Neutrophil (primary cell): ENCODE results near the gene CBX3.
"Not testable (repeated sequence)": the region's sequence is repeated elsewhere in the genome, so short reads cannot be mapped to it uniquely, and the experiment has no call there.

Experiments used
- H3K27ac ChIP-seq: fragments of 200-600 bp; sonication (generic); 2 replicates; pipeline ENCODE4 v1.5.1; 2016; ENCODE audit warnings: mild to moderate bottlenecking, moderate library complexity
- H3K27me3 ChIP-seq: fragments of 200-600 bp; sonication (generic); 2 replicates; pipeline ENCODE4 v1.6.0; 2016; ENCODE audit warnings: mild to moderate bottlenecking
- H3K36me3 ChIP-seq: fragments of 200-600 bp; sonication (generic); 2 replicates; pipeline ENCODE4 v1.5.1; 2017
- H3K4me1 ChIP-seq, 2 experiments: fragments of 200-600 bp in 1 of 2; sonication (generic) in 1 of 2; 1 replicate in 1 of 2; 2 replicates in 1 of 2; pipeline versions ENCODE4 v1.5.1 to v1.6.1; 2013 to 2016; ENCODE audit warnings: low read depth in 1 of 2, low read length in 1 of 2, mild to moderate bottlenecking in 1 of 2, moderate library complexity in 1 of 2; ENCODE audit not compliant: control insufficient read depth in 1 of 2, insufficient read depth in 1 of 2
- H3K4me3 ChIP-seq, 2 experiments: fragments of 200-600 bp in 1 of 2; sonication (generic) in 1 of 2; 1 replicate in 1 of 2; 2 replicates in 1 of 2; pipeline ENCODE4 v1.5.1; 2013 to 2016; ENCODE audit warnings: low read depth in 1 of 2, low read length in 1 of 2, mild to moderate bottlenecking in 1 of 2, moderate library complexity in 1 of 2
- H3K9me3 ChIP-seq: fragments of 200-600 bp; sonication (generic); 2 replicates; pipeline ENCODE4 v1.5.1; 2016
- TF ChIP-seq, protein P1 (sequence below): fragments of 200-600 bp; sonication (generic); IDR thresholded peaks from 2 replicates; pipeline ENCODE4 v1.5.1; 2016; ENCODE audit warnings: antibody characterized with exemption

CBX3 gene

DNA sequence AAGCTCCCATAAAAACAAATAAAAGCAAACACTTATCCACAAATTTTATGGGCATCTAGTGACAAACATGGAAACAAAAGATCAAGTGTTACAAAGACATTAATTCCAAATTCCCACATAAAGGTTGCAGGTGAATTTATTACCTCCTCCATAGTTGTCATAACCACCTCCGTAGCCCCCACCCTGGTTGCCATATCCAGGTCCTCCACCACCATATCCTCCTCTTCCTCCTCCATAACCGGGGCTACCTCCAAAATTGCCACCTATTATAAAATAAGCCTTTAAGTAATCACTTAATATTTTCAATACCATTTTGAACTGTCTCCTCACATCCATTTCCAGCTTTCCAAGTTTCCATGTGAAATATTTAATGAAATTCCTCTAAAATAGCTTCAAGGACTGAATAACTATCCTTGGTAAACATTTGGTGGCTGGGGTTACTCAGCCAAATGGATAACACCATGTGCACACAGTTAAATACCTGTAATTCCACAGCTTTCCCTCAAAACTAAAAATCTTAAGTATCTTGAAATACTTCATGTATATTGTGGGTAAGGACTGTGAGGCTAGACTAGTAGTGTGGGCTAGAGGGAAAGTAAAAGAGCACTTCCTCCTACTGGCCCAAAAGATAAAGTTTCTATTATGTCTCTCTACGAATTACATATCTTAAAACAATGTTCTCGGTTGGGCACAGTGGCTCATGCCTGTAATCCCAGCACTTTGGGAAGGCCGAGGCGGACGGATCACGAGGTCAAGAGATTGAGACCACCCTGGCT, 7.9 kb upstream of the CBX3 start:
- TF ChIP-seq, protein P1, sequence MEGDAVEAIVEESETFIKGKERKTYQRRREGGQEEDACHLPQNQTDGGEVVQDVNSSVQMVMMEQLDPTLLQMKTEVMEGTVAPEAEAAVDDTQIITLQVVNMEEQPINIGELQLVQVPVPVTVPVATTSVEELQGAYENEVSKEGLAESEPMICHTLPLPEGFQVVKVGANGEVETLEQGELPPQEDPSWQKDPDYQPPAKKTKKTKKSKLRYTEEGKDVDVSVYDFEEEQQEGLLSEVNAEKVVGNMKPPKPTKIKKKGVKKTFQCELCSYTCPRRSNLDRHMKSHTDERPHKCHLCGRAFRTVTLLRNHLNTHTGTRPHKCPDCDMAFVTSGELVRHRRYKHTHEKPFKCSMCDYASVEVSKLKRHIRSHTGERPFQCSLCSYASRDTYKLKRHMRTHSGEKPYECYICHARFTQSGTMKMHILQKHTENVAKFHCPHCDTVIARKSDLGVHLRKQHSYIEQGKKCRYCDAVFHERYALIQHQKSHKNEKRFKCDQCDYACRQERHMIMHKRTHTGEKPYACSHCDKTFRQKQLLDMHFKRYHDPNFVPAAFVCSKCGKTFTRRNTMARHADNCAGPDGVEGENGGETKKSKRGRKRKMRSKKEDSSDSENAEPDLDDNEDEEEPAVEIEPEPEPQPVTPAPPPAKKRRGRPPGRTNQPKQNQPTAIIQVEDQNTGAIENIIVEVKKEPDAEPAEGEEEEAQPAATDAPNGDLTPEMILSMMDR = no peak
- Histone ChIP-seq H3K9me3 (no peaks in the 10 kb centered on the region), H3K27me3 (no peaks in the 10 kb centered on the region), H3K4me1 (peaks cover 36 to 43% of the 10 kb centered on the region in 2 experiments), H3K36me3 (peaks cover 88% of the 10 kb centered on the region), H3K4me3 (no peak overlapping the region), H3K27ac (peak overlapping the region; percentile 48)

DNA sequence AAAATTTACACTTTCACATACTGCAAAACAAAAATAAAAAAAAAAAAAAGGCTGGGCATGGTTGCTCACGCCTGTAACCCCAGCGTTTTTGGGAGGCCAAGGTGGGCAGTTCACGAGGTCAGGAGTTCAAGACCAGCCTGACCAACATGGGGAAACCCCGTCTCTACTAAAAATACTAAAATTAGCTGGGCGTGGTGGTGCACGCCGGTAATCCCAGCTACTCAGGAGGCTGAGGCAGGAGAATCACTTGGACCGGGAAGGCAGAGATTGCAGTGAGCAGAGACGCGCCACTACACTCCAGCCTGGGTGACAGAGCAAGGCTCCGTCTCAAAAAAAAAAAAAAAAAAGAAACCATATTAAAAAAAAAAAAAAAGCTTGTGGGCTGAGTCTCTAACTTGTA, 6.8 kb upstream of the CBX3 start:
- Histone ChIP-seq H3K36me3 (peaks cover 77% of the 10 kb centered on the region), H3K4me1 (peaks cover 45 to 47% of the 10 kb centered on the region in 2 experiments)
- H3K4me3 ChIP-seq, H3K9me3 ChIP-seq, H3K27ac ChIP-seq, H3K27me3 ChIP-seq: not testable (repeated sequence)

DNA sequence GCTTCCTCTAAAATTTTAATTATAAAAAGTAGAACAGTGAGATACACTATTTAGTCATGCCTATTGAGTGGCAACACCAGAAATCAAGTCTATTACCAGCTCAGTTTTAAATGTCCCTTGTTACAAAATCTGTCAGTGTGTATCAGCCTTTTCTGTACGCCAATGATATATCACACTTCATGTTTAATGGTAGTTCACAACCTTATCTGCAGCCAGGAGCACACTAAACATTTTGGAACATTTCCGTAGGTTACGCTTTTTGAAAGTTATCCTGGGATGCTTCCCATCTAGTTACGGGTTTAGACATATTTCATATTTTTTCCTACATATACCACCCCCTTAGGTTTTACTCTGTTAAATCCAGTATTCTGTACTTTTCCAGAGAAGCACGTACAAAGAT, 6.4 kb upstream of the CBX3 start:
- peaks cover 45 to 47% of the 10 kb centered on the region in 2 experiments for H3K4me1 ChIP-seq
- no peaks in the 10 kb centered on the region for H3K27me3 ChIP-seq
- H3K27ac ChIP-seq = peak overlapping the region; percentile 98
- H3K9me3 ChIP-seq = no peaks in the 10 kb centered on the region
- no peak overlapping the region for H3K4me3 ChIP-seq
- H3K36me3 ChIP-seq = peaks cover 72% of the 10 kb centered on the region
- TF ChIP-seq, protein P1 = no peak

DNA sequence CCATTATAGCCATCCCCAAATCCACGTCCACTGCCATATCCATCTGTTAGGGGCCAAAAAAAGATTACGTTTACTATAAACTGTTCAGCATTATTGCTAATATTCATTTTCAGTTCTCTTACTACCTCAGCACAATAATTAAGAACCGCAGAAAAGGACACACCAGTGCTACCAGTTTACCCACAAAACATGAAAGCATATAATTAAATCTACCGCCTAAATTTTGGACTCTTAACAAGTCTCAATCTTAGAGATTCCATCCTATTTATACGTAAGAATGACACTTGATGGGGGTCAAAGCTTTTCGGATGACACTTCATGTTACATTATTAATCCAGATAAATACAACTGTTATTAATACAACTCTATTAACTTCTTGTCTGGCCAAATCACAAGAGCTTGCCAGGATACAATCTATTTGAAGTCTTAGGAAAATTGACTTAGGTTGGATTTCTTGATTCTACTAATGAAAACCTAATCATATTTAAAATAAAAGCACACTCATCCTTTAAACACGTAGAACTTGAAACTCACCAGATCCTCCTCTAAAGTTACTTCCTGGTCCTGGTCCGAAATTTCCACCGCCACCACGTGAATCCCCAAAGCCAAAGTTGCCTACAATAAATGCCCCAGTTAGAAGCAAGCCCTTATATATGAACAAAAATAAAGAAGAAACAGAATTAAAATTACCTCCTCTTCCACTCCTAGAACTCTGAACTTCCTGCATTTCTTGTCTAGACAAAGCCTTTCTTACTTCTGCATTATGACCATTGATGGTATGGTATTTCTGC, 5.5 kb upstream of the CBX3 start:
- Histone ChIP-seq H3K27ac (peak overlapping the region; percentile 98), H3K4me1 (peaks cover 45 to 47% of the 10 kb centered on the region in 2 experiments)

DNA sequence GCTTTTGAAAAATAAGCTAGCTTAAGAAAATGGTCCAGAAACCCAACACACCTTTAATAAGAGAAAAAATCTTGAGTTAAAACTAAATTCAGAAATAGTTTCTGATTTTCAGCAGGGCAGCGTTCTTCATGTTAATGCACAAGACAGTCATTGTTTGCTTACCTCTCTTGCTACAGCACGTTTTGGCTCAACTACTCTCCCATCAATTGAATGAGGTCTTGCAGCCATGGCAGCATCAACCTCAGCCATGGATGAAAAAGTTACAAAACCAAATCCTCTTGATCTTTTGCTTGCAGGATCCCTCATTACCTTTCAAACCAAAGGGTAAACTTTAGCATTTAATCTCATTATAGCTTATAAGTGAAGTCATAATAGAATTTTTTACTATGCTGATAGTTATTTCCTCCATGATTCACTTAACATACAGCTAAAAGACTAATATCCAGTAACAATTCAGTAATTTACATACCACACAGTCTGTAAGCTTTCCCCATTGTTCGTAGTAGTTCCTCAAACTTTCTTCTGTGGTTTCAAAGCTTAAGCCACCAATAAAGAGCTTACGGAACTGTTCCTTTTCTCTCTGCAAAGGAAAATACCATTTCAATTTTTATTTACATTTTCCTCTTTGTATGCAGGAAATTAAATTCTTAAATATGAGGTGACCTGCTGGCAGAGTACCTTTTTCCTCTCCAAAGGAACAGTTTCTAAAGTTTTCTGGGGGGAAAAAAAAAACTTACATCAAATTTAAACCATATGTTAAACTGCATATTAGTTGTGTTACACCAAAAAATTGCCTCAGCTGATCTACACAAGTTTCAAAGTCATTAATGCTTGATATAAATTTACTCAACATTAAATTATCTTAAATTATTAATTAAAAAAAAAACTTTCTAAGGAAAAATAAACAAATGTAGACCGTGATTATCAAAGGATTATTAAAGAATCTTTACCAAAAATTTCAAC, 4.1 kb upstream of the CBX3 start:
- Histone ChIP-seq H3K27me3 (no peaks in the 10 kb centered on the region), H3K4me3 (peak overlapping the region; percentile 96 to 99), H3K4me1 (peaks cover 45 to 50% of the 10 kb centered on the region in 2 experiments), H3K36me3 (peaks cover 50% of the 10 kb centered on the region), H3K9me3 (no peaks in the 10 kb centered on the region), H3K27ac (peak overlapping the region; percentile 98)
- TF ChIP-seq, protein P1 = no peak

More for the DNA sequence above, 5.5 kb upstream of the CBX3 start:
- Histone ChIP-seq H3K4me3 (no peak overlapping the region), H3K27me3 (no peaks in the 10 kb centered on the region), H3K36me3 (peaks cover 64% of the 10 kb centered on the region), H3K9me3 (no peaks in the 10 kb centered on the region)
- TF ChIP-seq, protein P1 = no peak
